LNCAP (cell line): Measurements from ENCODE around the gene NYAP2.

ENCODE experiments used
- TF ChIP-seq, protein P1 (sequence below): fragments of 450-650 bp; IDR thresholded peaks from 2 replicates; pipeline ENCODE4 v1.5.1; 2017; ENCODE audit warnings: mild to moderate bottlenecking

Gene NYAP2

DNA sequence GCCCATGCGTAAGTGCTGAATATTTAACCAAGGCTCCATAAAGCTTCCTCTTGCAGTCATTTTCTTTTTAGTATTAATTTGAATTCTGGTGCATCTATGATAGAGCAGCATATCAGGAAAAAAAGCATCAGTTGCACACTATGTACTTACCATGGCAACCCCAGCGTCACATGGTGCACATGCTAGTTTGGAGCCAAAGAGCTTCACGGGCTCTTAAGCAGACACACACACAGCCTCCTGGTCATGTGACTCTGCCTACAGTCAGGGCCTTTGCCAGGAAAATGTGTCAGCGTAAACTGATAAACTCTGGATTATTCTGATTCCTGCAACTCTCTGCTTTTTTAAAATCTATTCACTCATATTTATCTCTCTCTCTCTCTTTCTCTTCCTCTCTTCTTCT, 30.2 kb downstream of the NYAP2 start:
- TF ChIP-seq, protein P1, sequence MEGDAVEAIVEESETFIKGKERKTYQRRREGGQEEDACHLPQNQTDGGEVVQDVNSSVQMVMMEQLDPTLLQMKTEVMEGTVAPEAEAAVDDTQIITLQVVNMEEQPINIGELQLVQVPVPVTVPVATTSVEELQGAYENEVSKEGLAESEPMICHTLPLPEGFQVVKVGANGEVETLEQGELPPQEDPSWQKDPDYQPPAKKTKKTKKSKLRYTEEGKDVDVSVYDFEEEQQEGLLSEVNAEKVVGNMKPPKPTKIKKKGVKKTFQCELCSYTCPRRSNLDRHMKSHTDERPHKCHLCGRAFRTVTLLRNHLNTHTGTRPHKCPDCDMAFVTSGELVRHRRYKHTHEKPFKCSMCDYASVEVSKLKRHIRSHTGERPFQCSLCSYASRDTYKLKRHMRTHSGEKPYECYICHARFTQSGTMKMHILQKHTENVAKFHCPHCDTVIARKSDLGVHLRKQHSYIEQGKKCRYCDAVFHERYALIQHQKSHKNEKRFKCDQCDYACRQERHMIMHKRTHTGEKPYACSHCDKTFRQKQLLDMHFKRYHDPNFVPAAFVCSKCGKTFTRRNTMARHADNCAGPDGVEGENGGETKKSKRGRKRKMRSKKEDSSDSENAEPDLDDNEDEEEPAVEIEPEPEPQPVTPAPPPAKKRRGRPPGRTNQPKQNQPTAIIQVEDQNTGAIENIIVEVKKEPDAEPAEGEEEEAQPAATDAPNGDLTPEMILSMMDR, result no peak

DNA sequence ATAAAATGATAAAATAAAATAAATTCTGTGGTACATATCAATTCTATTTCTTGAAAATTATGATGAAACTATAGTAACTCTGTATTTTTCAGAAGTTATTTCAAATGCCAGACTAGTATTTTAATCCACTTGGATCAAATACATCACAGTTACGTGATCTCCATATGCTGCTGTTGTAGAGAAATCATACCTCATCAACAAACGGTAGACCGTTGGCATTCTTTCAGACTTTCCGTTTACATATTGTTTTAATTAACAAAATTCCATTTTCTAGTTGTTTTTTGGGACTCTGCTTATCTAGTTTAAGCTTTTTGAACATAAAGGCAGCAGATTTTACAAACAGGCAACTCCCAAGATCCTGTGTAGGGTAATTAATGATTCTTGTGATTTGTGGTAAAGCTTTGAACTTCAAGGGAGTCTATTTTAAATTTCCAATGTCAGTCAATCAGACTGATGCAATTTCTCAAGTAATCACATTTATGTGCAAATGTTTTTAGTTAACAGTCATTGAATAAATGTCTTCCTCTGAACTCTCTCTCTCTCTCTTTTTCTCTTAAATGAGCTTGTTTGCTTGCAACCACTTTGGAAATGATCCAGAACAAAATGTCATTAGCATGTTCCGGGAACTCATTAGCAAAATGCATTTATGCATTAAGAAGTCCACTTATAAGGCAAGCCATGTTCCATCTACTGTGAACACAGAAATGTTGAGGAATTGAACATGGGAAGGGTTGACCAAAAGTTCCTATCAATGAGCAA, 31.8 kb downstream of the NYAP2 start:
- TF ChIP-seq, protein P1, result no peak

DNA sequence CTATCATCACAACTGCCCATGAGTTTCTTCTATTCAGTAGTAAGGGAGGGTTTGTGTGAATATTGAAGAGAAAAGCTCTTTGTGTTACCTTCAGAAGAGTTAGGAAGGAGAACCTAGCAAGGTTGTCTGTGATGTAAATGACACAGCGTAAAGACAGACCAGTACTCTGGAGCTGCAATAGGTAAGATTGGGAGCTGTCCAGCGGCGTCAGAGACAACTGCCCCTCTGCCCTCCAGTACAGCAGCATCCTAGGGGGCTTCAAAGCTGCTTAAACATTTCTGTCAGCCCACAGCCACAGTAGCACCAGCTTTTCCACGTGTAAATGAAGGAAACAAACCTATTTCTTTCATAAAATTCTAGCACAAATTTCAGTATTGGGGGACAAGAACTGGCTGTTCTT, 34.5 kb downstream of the NYAP2 start:
- TF ChIP-seq, protein P1, result no peak

GRCh38 chr2:225437319-225437718, 37.8 kb downstream of the NYAP2 start:
- TF ChIP-seq, protein P1, result no peak

DNA sequence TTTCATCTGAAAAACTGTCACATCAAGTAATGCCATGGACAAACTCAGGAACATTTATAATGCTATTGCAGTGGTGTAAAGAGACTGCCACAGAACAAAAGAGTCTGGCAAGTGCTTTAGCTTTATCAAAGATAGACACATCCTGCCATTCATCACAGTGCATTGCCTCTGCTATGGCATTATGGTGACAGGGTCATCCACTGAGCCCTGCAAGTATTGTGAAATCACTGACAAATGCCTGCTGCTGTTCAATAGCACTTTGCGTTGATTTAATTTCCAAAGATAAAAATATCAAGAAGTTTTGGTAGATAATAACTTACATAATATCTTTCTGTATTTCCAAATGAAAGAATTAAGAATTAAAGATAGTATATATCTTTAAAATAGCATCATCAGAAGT, 38.7 kb downstream of the NYAP2 start:
- TF ChIP-seq, protein P1, result no peak

DNA sequence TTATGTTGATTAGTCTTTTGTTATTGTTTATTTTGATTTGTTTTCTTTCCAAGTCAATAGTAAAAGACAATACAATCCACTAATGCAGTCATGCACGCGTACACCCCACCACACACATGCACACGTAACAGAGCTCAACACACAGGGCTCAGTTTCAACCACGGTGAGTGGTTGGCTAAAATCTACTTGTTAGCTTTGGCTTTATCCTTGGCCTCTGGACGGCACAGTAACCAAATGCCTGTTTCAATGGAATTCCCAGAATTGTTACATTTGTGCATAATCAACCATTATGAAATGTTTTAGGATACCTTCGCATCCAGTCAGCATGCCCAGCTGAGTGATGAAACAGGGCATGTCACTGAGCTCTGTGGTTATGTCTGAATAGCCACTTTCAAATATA, 53.2 kb downstream of the NYAP2 start:
- TF ChIP-seq, protein P1, result no peak

GRCh38 chr2:225454412-225454811, 54.9 kb downstream of the NYAP2 start:
- TF ChIP-seq, protein P1, result no peak
